ENCODE data around the gene PCBD1.

- TF ChIP-seq POLR2A (IDR thresholded peaks at IDR 0.05; ENCODE audit: low read depth, low read length) (no peak), SPI1 (IDR thresholded peaks at IDR 0.05; ENCODE audit: low read depth, low read length) (no peak), POLR2AphosphoS5 (IDR thresholded peaks at IDR 0.05; ENCODE audit: low read depth, low read length) (no peak)
These were observed 926 bp upstream of the PCBD1 start for GRCh38 chr10:70889291-70889690.
